CD4-positive, alpha-beta T cell treated with Interleukin-12 subunit alpha and Interleukin-12 subunit beta, for 1 hour (primary cell): ENCODE results near the gene OCIAD1.
"Not testable (repeated sequence)": the region's sequence is repeated elsewhere in the genome, so short reads cannot be mapped to it uniquely, and the experiment has no call there.

Source experiments
- DNase-seq: peaks from one replicate; pipeline ENCODE4 v3.0.0-alpha.2; 2020

The OCIAD1 gene

DNA sequence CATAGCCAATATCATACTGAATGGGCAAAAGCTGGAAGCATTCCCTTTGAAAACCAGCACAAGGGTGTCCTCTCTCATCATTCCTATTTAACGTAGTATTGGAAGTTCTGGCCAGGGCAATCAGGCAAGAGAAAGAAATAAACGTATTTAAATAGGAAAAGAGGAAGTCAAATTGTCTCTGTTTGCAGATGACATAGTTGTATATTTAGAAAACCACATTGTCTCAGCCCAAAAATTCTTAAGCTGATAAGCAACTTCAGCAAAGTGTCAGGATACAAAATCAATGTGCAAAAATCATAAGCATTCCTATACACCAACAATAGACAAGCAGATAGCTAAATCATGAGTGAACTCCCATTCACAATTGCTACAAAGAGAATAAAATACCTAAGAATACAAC lies 9.5 kb upstream of the OCIAD1 start:
- not testable (repeated sequence) for DNase-seq

DNA sequence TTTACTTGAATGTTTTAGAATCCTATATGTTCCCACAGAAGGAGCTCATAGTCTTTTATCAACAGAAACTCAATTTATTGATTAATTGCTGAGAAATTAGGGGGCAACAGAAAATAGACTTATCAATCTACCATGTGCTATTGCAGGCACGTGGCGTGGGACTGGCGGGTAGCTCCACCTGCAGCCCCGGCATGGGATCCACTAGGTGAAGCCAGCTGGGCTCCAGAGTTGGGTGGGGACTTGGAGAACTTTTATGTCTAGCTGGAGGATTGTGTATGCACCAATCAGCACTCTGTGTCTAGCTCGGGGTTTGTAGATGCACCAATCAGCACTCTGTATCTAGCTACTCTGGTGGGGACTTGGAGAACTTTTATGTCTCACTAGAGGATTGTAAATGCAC lies 3.3 kb upstream of the OCIAD1 start:
- no peak for DNase-seq

DNA sequence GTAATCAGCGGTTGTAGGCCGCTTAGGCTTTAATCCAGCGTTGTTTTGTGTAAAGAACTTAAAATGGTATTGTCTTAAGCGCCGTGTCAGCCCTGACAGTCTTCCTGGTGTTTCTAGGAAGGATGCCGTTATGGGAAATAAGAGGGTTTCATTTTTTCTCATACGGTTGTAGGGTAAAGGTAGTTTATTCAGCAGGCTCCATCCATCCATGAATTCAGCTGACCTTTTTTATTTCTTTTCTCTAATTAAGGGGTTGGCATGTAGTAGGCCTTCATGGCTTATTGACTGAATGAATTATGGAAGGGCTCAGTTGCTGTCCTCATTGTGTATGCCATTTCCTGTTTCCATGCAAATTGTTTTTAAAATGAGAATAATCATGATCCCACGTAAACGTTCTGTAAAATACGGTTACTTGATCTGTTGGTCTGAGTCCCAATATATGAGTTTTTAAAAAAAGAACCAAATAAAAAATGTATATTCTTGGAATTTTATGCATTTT lies 693 bp downstream of the OCIAD1 start:
- no peak for DNase-seq

DNA sequence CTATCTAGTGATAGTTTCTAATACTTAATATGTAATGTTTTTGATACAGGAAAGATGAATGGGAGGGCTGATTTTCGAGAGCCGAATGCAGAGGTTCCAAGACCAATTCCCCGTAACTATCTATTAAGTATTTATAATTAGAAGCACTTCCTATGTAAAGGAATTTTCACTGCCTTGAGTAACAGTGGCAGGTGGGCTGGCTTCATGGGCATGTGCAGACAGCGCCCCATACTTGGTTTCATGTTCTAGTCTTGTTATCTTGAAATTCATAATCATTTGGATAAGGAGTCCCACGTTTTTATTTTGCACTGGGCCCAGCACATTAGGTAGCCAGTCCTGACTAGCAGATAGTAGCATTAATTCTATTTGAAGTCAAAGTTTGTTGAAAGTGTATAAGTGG lies 1.7 kb downstream of the OCIAD1 start:
- DNase-seq: no peak

DNA sequence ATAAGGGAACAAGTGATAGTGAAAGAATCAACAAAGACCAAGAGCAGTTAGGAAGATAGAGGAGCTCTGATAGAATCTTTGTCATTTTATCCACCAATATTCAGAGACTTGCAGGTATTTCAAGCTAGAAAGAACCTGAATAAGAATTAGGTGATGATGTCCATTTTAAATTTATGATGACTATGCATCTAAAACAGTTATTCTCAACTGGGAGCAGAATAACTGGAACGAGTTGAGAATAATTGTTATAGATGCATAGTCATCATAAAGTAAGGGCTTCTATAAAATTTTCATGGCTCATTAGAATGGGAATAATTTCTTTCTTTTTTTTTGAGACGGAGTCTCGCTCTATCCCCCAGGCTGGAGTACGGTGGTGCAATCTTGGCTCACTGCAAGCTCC lies 5.8 kb downstream of the OCIAD1 start:
- no peak for DNase-seq

DNA sequence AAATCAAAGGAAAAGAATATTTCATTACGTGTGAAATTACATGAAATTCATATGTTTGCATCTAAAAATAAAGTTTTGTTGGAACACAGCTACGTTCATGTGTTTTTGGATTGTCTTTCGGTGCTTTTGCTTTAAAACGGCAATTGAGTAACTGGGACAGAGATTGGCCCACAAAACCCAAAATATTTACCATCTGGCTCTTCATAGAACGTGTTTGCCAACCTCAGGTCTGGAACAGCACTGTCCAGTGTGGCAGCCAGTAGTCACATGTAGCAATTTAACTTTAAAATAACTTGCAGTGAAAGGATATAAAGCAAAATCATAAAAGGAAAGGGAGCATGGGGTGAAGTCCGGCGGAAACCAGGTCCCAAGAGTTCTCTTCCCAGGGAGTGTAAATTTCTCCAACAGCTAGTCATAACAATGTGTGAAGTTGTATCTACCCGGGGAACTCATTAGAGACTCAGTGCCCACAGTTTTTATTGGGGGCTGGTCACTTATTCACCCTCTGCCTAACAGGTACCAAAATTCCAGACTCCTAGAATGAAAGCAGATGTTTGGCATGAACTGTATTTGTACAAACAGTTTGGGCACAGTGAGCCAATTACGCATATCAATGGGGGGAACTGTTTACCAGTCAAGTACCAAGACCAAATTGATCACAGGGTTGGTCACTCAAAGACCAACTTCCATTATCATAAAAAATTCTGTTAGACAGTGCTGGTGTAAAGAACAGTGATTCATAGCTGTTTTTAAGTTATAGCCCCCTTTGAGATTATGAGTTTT lies 10.3 kb downstream of the OCIAD1 start:
- no peak for DNase-seq

DNA sequence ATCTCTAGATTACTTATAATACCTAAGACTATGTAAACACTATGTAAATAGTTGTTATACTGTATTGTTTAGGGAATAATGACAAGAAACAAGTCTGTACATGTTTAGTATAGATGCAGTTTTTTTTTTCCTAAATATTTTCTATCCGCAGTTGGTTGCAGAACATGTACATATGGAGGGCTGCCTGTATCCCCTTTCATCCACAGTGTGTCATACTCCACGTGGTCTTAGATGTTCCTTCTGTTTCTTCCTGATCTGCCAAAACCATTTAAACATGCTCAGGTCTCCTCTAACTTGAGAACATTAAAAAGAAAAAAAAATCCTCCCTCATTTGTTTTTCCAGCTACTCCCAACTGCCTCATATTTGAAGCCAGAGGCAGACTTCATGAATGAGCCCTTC lies 14.0 kb downstream of the OCIAD1 start:
- DNase-seq: no peak

DNA sequence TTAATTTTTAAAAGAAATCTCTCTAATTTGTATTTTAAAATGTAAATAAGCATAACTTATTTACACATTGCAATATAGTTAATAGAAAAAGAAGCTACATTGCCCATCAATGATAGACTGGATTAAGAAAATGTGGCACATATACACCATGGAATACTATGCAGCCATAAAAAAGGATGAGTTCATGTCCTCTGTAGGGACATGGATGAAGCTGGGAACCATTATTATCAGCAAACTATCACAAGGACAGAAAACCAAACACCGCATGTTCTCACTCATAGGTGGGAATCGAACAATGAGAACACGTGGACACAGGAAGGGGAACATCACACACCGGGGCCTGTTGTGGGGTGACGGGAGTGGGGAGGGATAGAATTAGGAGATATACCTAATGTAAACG lies 17.9 kb downstream of the OCIAD1 start:
- DNase-seq: not testable (repeated sequence)

DNA sequence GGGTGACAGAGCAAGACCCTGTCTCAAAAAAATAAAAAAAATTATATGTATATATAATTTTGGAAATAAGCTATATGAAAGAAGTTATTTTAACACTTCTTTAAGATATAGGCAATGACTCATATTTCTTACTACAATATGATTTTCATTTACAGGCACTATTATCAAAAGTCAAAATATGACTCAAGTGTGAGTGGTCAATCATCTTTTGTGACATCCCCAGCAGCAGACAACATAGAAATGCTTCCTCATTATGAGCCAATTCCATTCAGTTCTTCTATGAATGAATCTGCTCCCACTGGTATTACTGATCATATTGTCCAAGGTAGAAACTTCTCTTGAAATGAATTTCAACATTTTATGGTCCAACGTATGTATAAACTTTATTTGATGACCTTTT lies 20.8 kb downstream of the OCIAD1 start:
- DNase-seq: no peak

DNA sequence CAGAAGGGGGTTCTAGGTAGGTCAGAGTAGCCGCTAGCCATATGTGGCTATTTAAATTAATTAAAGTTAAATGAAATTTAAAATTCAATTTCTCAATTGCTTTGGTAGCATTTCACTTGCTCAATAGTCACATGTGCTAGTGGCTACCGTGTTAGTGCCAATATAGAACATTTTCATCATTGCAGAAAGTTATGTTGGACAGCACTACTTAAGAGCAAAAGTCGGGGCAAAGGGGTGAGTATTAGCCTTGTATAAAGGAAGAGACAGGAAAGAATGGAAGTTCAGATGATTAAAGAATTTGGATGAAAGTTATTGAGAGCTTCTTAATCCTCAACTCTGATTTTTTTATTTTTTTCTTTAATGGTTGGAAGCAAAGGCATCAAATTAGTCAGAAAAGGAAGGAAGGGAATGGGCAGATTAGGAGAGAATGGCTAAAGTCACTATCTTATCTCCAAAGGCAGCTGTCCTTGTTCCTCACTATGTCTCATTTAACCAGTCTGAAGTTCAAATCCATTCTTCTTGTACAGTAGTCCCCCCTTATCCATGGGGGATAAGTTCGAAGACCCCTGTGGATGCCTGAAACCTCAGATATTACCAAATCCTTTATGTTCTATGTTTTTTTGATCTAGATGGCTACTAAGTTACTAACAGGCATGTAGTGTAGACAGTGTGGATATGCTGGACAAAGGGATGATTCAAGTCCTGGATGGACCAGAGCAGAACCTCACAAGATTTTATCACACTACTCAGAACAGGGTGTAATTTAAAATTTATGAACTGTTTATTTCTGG lies 22.9 kb downstream of the OCIAD1 start:
- no peak for DNase-seq

DNA sequence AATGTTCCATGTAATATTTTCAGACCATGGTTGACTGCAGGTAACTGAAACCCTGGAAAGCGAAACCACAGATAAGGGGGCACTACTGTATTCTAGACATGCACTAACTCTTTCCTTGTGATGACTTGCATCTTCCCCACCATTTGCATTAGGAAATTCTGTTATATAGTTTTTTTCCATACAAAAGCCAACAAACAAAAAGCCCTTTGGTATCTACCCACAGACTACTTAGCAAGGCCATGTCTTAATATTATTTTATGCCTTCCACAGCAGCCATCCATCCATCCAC lies 23.5 kb downstream of the OCIAD1 start:
- DNase-seq: no peak

DNA sequence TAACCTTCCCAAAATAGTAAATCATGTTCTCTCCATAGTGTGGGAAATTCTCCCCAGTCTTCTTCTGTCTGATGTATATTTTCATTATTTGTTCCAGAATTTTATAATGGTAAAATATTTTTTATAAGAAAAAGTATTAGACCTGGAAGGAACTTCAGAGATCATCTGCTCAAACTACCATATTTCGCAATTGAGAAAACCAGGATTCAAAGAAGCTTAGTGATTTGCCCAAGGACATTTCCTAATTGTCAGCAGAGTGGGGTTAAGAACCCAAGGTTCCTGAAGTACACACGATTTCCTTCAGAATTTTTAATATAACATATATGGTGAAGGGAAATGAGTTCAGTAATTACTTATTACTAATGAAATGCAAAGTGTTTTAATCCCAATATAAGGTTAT lies 24.1 kb downstream of the OCIAD1 start:
- no peak for DNase-seq

DNA sequence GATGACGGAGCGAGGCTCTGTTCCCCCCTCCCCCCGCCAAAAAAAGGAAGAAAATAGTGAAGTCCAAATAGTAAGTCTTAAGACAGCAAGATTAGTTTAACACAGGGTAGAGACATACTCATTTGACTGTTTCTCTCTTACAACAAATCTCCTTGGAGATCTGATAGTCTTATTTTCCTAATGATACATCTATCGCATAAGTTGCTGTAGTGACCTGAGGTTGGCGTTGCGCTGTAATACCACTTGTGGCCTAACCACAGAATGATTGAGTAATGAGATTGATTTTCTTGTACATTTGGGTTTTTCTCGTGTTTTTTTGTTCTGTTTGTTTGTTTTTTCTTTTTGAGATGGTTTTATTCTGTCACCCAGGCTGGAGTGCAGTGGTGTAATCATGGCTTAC lies 27.2 kb downstream of the OCIAD1 start:
- no peak for DNase-seq

DNA sequence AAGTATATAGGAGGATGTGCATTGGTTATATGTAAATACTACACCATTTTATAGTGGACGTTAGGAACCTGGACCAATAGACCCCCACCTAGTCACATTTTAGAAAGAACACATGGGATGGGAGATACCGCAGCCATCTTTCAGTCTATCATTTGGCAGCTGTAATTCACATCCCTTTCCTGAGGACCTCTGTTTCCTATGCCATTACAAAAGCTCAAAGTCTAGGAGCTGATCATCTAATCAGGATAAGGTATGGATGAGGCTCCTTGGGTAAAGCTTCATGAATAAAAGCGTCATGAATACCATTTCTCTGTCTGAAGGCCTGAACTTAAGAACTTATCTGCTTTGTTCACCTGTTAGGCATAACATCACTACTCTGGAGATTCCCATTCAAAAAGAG lies 31.1 kb downstream of the OCIAD1 start:
- DNase-seq: no peak

DNA sequence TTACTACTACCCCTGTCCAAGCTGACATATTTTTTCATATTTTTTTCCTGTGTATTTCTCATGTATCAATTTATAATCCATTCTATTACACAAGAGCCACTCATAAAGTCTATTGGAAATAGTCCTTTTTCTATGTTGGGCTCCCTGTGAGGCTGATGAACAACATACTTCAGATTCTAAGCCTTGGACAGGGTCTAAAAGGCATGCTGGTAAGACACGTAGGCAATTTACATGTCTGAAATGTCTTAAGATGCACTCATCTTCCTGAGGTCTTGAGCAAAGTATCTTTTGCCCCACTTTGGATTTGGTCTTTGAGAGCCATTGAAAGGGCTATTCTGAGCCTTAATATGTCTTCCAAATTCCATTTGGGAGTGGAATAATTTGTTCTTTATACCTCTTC lies 31.8 kb downstream of the OCIAD1 start:
- no peak for DNase-seq

DNA sequence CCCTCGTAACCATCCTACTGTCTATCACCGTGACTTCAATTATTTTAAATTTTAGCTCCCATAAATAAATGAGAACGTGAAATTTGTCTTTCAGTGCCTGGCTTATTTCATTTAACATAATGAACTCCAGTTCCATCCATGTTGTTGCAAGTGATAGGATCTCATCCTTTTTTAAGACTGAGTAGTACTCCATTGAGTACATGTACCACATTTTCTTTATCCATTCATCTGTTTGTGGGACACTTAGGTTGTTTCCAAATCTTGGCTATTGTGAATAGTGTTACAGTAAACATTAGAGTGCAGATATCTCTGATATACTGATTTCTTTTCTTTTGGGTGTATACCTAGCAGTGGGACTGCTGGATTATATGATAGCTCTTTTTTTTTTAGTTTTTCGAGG lies 32.8 kb downstream of the OCIAD1 start:
- no peak for DNase-seq

DNA sequence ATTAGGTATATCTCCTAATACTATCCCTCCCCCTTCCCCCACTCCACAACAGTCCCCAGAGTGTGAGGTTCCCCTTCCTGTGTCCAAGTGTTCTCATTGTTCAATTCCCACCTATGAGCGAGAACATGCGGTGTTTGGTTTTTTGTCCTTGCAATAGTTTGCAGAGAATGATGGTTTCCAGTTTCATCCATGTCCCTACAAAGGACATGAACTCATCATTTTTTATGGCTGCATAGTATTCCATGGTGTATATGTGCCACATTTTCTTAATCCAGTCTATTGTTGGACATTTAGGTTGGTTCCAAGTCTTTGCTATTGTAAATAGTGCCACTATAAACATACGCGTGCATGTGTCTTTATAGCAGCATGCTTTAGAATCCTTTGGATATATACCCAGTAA lies 33.8 kb downstream of the OCIAD1 start:
- DNase-seq: not testable (repeated sequence)

DNA sequence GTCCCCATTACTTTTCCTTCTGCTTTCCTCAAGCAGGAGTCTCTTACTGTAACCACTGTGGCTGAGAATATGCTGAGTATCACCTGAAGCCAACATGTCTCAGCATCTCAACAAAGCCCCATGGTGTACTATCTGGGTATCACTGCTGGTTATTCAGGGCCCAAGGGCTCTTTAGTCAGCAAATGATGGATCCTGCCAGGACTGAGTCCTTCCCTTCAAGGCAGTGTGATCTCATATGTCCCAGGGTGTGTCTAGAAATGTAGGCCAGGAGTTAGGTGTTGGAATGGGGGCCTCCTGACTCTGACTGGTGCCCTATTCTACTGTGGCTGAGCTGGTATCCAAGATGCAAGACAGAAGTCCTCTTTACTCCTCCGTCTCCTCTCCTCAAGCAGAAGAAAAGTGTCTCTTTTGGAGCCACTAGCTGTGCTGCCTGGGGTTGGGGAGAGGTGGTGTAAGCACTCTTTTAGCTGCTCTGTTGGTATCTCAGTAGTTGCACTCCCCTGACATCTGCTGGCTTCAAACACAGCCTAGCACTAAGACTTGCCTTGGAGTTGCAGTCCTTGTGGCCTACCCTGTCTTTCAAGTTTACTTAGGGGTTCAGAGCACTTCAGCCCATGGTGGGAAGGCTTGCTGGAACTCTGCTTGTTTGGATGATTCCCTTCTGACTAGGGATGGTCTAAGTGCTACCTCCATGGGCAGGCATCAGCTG lies 47.1 kb downstream of the OCIAD1 start:
- DNase-seq: no peak

DNA sequence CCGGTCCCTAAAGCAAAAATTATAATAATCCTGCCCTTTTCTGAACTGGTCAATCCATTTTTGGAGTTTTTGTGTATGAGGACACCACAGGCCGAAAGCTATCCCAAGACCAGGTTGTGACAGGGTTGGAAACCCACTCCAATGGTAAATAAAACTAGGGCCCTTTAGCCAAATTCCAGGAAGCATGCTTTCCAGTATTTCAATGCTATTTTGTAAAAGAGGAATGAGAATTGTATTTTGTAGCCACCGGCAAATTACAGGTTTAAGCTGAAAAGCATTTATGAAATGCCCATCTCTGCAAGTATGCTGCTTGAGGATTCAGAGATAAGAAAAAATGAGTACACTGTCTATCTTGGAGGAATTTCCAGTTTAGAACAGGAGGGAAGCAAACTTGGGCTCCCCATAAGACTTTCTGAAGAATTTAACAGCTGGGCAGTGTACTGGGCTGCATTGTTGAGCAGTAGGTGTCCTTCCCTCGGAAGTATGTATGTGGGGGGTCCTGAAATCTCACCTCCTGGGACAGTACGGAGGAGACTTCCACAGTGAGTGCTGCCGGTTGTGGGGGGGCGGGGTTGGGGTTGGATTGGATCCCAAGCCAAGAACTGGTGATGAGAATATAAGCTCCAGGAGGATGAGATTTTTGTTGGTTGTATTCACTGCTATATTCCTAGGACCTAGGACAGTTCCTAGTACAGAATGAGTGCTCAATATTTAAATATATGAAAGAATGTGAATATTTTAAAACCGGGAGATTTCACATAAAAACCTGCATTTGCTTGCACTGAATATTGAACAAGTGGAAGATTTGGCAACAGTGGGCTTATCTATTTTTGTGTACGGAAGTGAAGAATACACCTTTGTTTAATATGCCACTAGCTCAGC lies 48.9 kb downstream of the OCIAD1 start:
- no peak for DNase-seq

DNA sequence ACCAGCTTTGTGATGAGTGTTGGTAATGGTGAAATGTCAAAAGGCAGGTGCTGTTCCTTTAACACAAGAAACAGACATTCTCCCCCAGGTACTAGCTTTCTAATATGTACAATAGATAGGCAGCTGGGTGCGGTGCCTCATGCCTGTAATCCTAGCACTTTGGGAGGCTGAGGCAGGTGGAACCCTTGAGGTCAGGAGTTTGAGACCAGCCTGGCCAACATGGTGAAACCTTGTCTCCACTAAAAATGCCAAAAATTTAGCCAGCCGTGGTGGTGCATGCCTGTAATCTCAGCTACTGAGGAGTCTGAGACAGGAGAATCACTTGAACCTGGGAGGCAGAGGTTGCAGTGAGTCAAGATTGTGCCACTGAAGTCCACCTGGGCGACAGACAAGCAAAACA lies 50.8 kb downstream of the OCIAD1 start:
- not testable (repeated sequence) for DNase-seq

DNA sequence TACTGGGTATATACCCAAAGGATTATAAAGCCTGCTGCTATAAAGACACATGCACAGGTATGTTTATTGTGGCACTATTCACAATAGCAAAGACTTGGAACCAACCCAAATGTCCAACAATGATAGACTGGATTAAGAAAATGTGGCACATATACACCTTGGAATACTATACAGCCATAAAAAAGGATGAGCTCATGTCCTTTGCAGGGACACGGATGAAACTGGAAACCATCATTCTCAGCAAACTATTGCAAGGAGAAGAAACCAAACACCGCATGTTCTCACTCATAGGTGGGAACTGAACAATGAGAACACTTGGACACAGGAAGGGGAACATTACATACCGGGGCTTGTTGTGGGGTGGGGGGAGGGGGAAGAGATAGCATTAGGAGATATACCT lies 58.9 kb downstream of the OCIAD1 start:
- not testable (repeated sequence) for DNase-seq

DNA sequence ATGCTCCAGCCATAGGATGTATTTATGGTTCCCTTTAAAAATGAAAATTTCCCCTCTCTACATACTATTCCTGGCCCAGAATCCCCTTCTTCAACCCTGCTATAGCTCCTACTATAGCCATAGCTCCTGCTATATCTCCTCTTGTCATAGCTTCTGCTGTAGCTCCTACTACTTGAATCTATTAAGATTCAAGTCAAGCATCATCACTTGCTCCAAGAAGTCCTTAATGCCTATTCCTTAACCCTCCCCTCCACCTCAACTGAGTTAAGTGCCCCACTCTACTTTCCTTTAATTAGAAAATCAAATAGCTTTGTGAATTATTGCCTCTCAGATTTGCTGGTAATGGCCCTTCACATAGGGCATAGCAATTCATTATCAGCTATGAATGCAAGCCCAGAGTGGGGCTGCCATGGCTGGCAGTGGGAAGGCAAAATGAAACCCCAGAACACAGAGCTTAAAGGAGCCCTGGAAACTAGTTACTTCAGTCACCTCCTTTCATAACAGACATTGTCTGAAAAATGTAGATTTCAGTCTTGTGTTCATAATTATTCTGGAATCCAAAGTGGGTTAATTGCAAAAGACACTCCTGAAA lies 60.2 kb downstream of the OCIAD1 start:
- no peak for DNase-seq
